Mucosa of stomach (tissue), 1 donor: ENCODE results near the gene PLN.

Source experiments
- H3K27me3 ChIP-seq: one replicate; pipeline ENCODE4 v1.7.0; 2013; ENCODE audit warnings: mild to moderate bottlenecking, low read length; ENCODE audit not compliant: control insufficient read depth, insufficient read depth
- H3K36me3 ChIP-seq: one replicate; pipeline ENCODE4 v1.7.0; 2013; ENCODE audit warnings: low read length; ENCODE audit not compliant: control insufficient read depth, insufficient read depth
- H3K4me1 ChIP-seq: one replicate; pipeline ENCODE4 v1.7.0; 2013; ENCODE audit warnings: mild to moderate bottlenecking, low read length; ENCODE audit not compliant: control insufficient read depth, insufficient read depth
- H3K4me3 ChIP-seq: one replicate; pipeline ENCODE4 v1.7.0; 2013; ENCODE audit warnings: low read length
- H3K9ac ChIP-seq: one replicate; pipeline ENCODE4 v1.7.0; 2013; ENCODE audit warnings: mild to moderate bottlenecking, low read length, moderate library complexity
- H3K9me3 ChIP-seq: one replicate; pipeline ENCODE4 v1.7.0; 2013; ENCODE audit warnings: mild to moderate bottlenecking, low read length, moderate library complexity; ENCODE audit not compliant: control insufficient read depth
- donor health status: Pancreatic carcinoma.

The PLN gene

DNA sequence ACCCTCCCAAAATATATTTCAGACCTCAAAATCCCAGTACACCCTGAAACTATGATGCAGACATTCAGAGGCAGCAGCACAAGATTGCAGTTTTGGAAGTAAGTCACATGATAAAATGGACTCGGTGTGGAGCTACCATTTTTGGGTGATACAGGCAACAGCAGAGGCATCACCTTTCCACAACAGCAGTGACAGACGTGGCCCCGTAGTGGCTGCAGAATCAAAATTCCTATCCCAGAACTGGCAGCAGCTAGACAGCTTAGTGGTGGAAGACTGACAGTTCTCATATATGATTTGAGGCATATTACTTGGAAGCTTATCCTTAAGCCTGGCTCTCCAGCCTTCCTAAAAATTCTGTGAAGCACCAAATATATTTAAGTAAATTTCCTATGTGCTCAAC, 19.9 kb downstream of the PLN start:
- no peak overlapping the region for H3K9ac ChIP-seq
- no peak overlapping the region for H3K4me3 ChIP-seq
- no peaks in the 10 kb centered on the region for H3K9me3 ChIP-seq
- H3K36me3 ChIP-seq = no peaks in the 10 kb centered on the region
- no peaks in the 10 kb centered on the region for H3K27me3 ChIP-seq
- H3K4me1 ChIP-seq = no peaks in the 10 kb centered on the region

GRCh38 chr6:118569498-118569897, 21.4 kb downstream of the PLN start:
- Histone ChIP-seq H3K9me3 (no peaks in the 10 kb centered on the region), H3K9ac (no peak overlapping the region), H3K27me3 (no peaks in the 10 kb centered on the region), H3K36me3 (no peaks in the 10 kb centered on the region), H3K4me1 (no peaks in the 10 kb centered on the region), H3K4me3 (no peak overlapping the region)

DNA sequence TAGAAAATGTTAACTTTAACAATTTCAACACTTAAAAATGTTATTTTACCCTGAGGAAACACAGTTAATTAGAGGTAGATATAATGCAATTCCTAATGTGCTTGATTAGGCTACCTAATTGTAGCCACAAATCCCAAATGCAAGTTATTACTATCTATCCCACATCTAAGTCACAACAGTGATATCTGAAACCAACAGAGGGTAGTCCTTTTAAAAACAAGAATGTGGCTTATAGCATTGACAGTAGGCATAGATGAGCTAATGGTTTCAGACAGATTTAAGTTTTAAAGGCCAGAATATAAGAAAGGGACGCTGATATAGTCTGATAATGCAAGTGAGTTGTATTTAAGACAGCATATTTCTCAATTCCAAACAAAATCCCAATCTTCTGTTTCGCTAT, 23.0 kb downstream of the PLN start:
- Histone ChIP-seq H3K27me3 (no peaks in the 10 kb centered on the region), H3K36me3 (no peaks in the 10 kb centered on the region), H3K4me3 (no peak overlapping the region), H3K4me1 (no peaks in the 10 kb centered on the region), H3K9me3 (no peaks in the 10 kb centered on the region), H3K9ac (no peak overlapping the region)

DNA sequence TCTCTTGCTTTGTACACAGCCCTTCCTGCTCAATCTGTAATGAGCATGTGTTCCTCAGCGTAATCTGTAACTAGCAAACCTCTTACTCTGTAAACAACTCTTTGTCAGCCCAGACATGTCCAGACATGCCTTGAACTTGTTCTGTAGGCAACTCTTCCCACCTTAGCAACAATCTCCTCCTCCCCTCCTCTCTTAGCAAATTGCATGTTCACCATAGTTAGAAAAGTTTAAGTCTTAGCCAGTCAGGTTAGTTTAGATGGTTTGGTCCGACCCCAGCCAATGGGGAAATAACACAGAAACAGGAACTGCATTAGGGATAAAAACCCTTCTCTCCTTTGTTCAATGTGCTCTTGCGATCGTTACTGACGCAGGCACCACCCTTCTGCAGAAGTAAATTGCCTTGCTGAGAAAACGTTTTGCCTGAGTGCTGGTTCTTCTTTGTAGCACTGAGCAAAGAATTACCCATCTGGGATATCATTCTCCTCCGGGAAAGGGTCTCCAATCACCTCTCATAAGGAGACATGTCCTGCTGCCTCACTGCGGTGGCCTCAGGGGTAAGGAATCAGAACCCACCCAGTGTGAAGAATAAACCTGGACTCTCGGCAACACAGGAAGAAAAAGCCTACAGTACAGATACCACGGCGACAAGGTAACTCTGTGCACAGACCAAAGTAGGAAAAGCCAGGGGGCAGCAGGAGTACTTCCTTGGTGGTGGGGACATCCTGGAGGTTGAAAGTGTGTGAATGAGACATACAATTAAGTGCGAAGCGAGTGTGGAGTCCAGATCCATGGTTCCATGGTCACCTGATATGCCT, 26.2 kb downstream of the PLN start:
- Histone ChIP-seq H3K9ac (no peak overlapping the region), H3K9me3 (no peaks in the 10 kb centered on the region), H3K4me1 (no peaks in the 10 kb centered on the region), H3K27me3 (no peaks in the 10 kb centered on the region), H3K36me3 (no peaks in the 10 kb centered on the region), H3K4me3 (no peak overlapping the region)

DNA sequence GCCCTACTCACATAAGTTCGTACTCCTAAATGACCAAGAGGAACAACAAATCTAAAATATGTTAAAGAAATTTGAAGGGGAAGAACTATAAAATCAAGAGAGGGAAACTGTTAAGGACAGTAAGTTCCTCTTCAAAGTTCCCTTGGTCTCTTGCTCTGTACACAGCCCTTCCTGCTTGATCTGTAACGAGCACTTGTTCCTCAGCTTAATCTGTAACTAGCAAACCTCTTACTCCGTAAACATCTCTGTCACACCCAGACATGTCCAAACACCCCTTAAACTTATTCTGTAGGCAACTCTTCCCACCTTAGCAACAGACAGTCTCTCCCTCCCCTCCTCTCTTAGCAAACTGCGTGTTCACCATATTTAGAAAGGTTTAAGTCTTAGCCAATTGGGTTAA, 29.9 kb downstream of the PLN start:
- no peak overlapping the region for H3K9ac ChIP-seq
- no peaks in the 10 kb centered on the region for H3K27me3 ChIP-seq
- H3K36me3 ChIP-seq = no peaks in the 10 kb centered on the region
- H3K9me3 ChIP-seq = no peaks in the 10 kb centered on the region
- H3K4me1 ChIP-seq = peaks cover 14% of the 10 kb centered on the region
- no peak overlapping the region for H3K4me3 ChIP-seq

DNA sequence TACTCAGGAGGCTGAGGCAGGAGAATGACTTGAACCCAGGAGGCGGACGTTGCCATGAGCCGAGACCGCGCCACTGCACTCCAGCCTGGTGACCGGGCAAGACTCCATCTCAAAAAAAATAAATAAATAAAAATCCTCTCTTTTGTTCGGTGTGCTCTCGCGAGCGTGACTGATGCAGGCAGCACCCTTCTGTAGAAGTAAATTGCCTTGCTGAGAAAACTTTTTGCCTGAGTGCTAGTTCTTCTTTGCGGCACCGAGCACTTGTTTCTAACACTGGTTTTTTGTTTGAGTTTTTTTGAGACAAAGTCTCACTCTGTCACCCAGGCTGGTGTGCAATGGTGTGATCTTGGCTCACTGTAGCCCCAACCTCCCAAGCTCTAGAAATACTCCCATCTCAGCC, 30.5 kb downstream of the PLN start:
- no peak overlapping the region for H3K9ac ChIP-seq
- H3K9me3 ChIP-seq = no peaks in the 10 kb centered on the region
- peaks cover 14% of the 10 kb centered on the region for H3K4me1 ChIP-seq
- no peak overlapping the region for H3K4me3 ChIP-seq
- no peaks in the 10 kb centered on the region for H3K27me3 ChIP-seq
- no peaks in the 10 kb centered on the region for H3K36me3 ChIP-seq

- no peaks in the 10 kb centered on the region for H3K9me3 ChIP-seq
- no peak overlapping the region for H3K9ac ChIP-seq
- peaks cover 14% of the 10 kb centered on the region for H3K4me1 ChIP-seq
- no peaks in the 10 kb centered on the region for H3K36me3 ChIP-seq
- H3K27me3 ChIP-seq = no peaks in the 10 kb centered on the region
- H3K4me3 ChIP-seq = no peak overlapping the region
Measured at GRCh38 chr6:118579786-118580185, 31.7 kb downstream of the PLN start.

DNA sequence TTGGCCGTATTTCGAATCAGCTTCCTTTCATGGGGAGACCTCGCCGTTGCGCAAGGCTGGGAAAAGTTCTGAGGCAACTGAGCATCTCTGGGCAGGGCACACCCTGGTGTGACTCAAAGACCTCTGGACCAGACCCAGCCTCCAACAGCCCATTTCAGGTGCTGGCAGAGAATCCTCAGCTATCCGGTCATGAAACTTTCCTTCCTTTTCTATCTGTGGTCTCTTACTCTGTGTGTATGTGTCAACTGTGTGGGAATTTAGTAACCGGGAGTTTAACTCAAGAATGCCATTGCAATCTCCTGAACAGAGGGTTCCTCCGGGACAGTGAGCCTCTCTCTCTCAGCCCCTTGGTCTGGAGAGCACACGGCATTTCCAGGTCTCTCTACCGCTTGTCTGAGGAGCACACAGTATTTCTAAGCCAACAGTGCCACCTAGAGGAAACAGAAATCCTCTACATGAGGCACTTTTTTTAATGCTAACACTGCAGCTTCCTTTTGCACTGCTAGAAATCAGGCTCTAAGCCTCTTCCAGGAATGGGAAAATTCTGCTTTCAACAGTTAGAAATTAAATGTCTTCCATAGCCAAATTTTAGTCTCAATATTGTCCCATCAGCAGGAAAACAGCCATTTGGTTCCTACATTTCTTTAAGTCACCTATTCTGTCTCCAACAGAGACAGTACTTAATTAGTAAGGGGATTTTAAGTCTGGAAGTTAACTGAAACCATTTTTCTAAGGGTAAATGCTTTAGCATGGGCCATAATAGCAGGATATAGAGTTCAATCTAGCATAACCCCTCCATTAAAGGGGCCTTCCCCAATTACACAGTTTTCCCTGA, 32.7 kb downstream of the PLN start:
- Histone ChIP-seq H3K9ac (no peak overlapping the region), H3K4me3 (no peak overlapping the region)

DNA sequence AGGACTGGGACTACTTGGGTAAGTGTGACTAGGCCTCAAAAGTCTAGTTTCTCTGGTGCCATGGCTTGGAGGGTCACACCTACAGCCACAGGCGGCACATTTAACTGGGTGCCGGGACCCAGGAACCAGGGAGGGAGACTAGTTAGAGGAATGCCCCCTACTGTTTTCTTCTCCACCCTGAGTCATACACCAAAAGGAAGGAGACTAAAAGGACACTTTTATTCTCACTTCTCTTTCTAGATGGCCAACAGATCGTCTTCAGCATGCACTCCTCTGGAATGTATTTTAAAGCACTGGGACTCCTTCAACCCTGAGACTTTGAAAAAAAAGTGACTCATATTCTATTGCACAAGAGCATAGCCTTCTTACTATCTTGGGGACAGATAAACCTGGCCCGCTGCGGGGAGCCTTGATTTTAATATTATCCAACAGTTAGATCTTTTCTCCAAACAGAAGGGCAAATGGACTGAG, 33.4 kb downstream of the PLN start:
- H3K36me3 ChIP-seq = no peaks in the 10 kb centered on the region
- H3K27me3 ChIP-seq = no peaks in the 10 kb centered on the region
- H3K4me3 ChIP-seq = no peak overlapping the region
- peaks cover 19% of the 10 kb centered on the region for H3K4me1 ChIP-seq
- H3K9me3 ChIP-seq = no peaks in the 10 kb centered on the region
- no peak overlapping the region for H3K9ac ChIP-seq

More for the DNA sequence above, 32.7 kb downstream of the PLN start:
- no peaks in the 10 kb centered on the region for H3K27me3 ChIP-seq
- no peaks in the 10 kb centered on the region for H3K9me3 ChIP-seq
- H3K36me3 ChIP-seq = no peaks in the 10 kb centered on the region
- H3K4me1 ChIP-seq = peaks cover 14% of the 10 kb centered on the region

GRCh38 chr6:118584911-118585310, 36.8 kb downstream of the PLN start:
- Histone ChIP-seq H3K36me3 (no peaks in the 10 kb centered on the region), H3K4me1 (peaks cover 35% of the 10 kb centered on the region), H3K9me3 (no peaks in the 10 kb centered on the region), H3K9ac (no peak overlapping the region), H3K4me3 (no peak overlapping the region), H3K27me3 (no peaks in the 10 kb centered on the region)

- peaks cover 28% of the 10 kb centered on the region for H3K4me1 ChIP-seq
- H3K9me3 ChIP-seq = no peaks in the 10 kb centered on the region
- H3K36me3 ChIP-seq = no peaks in the 10 kb centered on the region
- H3K4me3 ChIP-seq = no peak overlapping the region
- no peaks in the 10 kb centered on the region for H3K27me3 ChIP-seq
- H3K9ac ChIP-seq = no peak overlapping the region
Measured at GRCh38 chr6:118586746-118587485, 38.8 kb downstream of the PLN start.

DNA sequence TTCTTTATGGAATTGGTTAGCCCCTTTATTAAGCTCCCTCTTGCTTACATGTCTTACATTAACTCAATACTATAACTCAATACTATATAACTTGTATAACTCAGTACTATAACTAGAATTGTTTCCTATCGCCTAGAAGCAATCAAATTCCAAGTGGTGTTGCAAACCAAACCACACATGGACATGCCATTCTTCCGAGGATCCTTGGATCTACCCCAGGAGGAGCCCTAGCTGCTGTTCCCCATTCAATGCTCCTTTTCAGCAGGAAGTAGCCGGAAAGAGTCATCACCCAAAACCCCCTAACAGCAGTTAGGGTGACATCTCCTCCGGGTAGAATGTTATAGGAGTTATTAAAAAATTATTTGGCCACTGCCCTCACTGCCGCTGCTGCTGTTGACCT, 40.5 kb downstream of the PLN start:
- peaks cover 21% of the 10 kb centered on the region for H3K4me1 ChIP-seq

More for the DNA sequence above, 40.5 kb downstream of the PLN start:
- no peak overlapping the region for H3K4me3 ChIP-seq
- H3K9me3 ChIP-seq = no peaks in the 10 kb centered on the region
- no peaks in the 10 kb centered on the region for H3K27me3 ChIP-seq
- no peak overlapping the region for H3K9ac ChIP-seq
- no peaks in the 10 kb centered on the region for H3K36me3 ChIP-seq
